IMR-90 (cell line): ENCODE results near the gene EIF2B4. TPM values are rescaled to one million over a fixed set of nuclear protein-coding genes. Genes with fewer than 3 reads are reported as not detected.

ENCODE experiments used
- ATAC-seq: fragments of 200-7000 bp; cut with Tn5 transposase; 2 replicates; pipeline ENCODE4 v1.9.1; 2020; ENCODE audit warnings: low read depth, mild to moderate bottlenecking, moderate library complexity
- BruUV-seq: library from RNA; stranded (reverse); fragments of 400-500 nt; replicated peaks from 2 replicates; lab custom pipeline; 2021; lab: Mats Ljungman, UMichigan
- CTCF ChIA-PET: fragments of 300-600 bp; formaldehyde crosslinking; extraction: SDS; loops from one replicate; lab custom pipeline; 2021; ENCODE audit warnings: antibody characterized with exemption; lab: Yijun Ruan, JAX
- POLR2A ChIA-PET: fragments of 300-600 bp; sonication (Branson Sonifier 250); formaldehyde crosslinking; loops from one replicate; lab custom pipeline; 2022; ENCODE audit warnings: antibody characterized with exemption; ENCODE audit not compliant: unreplicated experiment; lab: Charles Lee
- DNase-seq: peaks from one replicate; pipeline ENCODE4 v3.0.0; 2013
- H2AFZ ChIP-seq: replicated peaks from 2 replicates; pipeline ENCODE3; 2013; ENCODE audit warnings: low read length, mild to moderate bottlenecking; ENCODE audit not compliant: poor library complexity
- H2AK5ac ChIP-seq: 2 replicates; pipeline ENCODE4 v1.6.1; 2013; ENCODE audit warnings: low read depth, low read length, inconsistent platforms
- H2AK9ac ChIP-seq: replicated peaks from 2 replicates; pipeline ENCODE3; 2013; ENCODE audit warnings: mild to moderate bottlenecking, low read depth, low read length, moderate library complexity; ENCODE audit not compliant: poor library complexity
- H2BK120ac ChIP-seq: 2 replicates; pipeline ENCODE4 v1.6.1; 2013; ENCODE audit warnings: low read depth, low read length, inconsistent platforms
- H2BK15ac ChIP-seq: 3 replicates; pipeline ENCODE4 v1.6.1; 2013; ENCODE audit warnings: low read depth, low read length, inconsistent platforms
- H2BK20ac ChIP-seq: 2 replicates; pipeline ENCODE4 v1.6.1; 2013; ENCODE audit warnings: low read depth, mild to moderate bottlenecking, inconsistent platforms, low read length, moderate library complexity
- H2BK5ac ChIP-seq: 2 replicates; pipeline ENCODE4 v1.6.1; 2013; ENCODE audit warnings: mild to moderate bottlenecking, low read depth, low read length, inconsistent platforms; ENCODE audit not compliant: poor library complexity, severe bottlenecking
- H3K14ac ChIP-seq: replicated peaks from 2 replicates; pipeline ENCODE4 v1.6.1; 2013; ENCODE audit warnings: low read depth, low read length, inconsistent platforms
- H3K18ac ChIP-seq: 2 replicates; pipeline ENCODE4 v1.6.1; 2013; ENCODE audit warnings: low read depth, low read length, control low read depth
- H3K23ac ChIP-seq: 2 replicates; pipeline ENCODE4 v1.6.1; 2013; ENCODE audit warnings: low read depth, low read length, inconsistent platforms
- H3K27ac ChIP-seq: 2 replicates; pipeline ENCODE4 v1.5.1; 2013; ENCODE audit warnings: mild to moderate bottlenecking, control low read depth, low read length; ENCODE audit not compliant: insufficient read depth
- H3K27me3 ChIP-seq: 2 replicates; pipeline ENCODE4 v1.6.1; 2013; ENCODE audit warnings: low read length; ENCODE audit not compliant: control insufficient read depth, insufficient read depth
- H3K36me3 ChIP-seq: 2 replicates; pipeline ENCODE4 v1.6.1; 2013; ENCODE audit warnings: low read length, mixed read lengths; ENCODE audit not compliant: control insufficient read depth, insufficient read depth
- H3K4ac ChIP-seq: 2 replicates; pipeline ENCODE4 v1.6.1; 2013; ENCODE audit warnings: low read depth, low read length, inconsistent platforms
- H3K4me1 ChIP-seq: 2 replicates; pipeline ENCODE4 v1.6.1; 2013; ENCODE audit warnings: low read length, mixed read lengths; ENCODE audit not compliant: control insufficient read depth, insufficient read depth
- H3K4me2 ChIP-seq: 2 replicates; pipeline ENCODE4 v1.6.1; 2013; ENCODE audit warnings: low read depth, mild to moderate bottlenecking, control low read depth, low read length, moderate library complexity
- H3K4me3 ChIP-seq: 2 replicates; pipeline ENCODE4 v1.5.1; 2013; ENCODE audit warnings: low read depth, mild to moderate bottlenecking, control low read depth, low read length, moderate library complexity; ENCODE audit not compliant: insufficient read depth
- H3K56ac ChIP-seq: 2 replicates; pipeline ENCODE4 v1.6.1; 2013; ENCODE audit warnings: low read length, inconsistent platforms; ENCODE audit not compliant: insufficient read depth; ENCODE audit errors: extremely low read depth
- H3K79me1 ChIP-seq, 2 experiments: 2 replicates each; pipeline ENCODE4 v1.6.1; 2013; ENCODE audit warnings: low read length in 2 of 2, inconsistent platforms in 1 of 2, low read depth in 1 of 2
- H3K9ac ChIP-seq: 2 replicates; pipeline ENCODE4 v1.6.1; 2013; ENCODE audit warnings: low read depth, low read length, control low read depth
- H3K9me1 ChIP-seq: 2 replicates; pipeline ENCODE4 v1.6.1; 2013; ENCODE audit warnings: low read length, inconsistent platforms; ENCODE audit not compliant: insufficient read depth
- H3K9me3 ChIP-seq: 2 replicates; pipeline ENCODE4 v1.6.1; 2013; ENCODE audit warnings: low read length; ENCODE audit not compliant: control insufficient read depth, insufficient read depth
- H4K20me1 ChIP-seq: 2 replicates; pipeline ENCODE4 v1.6.1; 2013; ENCODE audit warnings: low read length, inconsistent platforms; ENCODE audit not compliant: insufficient read depth
- H4K5ac ChIP-seq: 2 replicates; pipeline ENCODE4 v1.6.1; 2013; ENCODE audit warnings: mild to moderate bottlenecking, low read depth, low read length, control low read depth
- H4K8ac ChIP-seq, 2 experiments: 2 replicates each; pipeline ENCODE4 v1.6.1; 2013; ENCODE audit warnings: low read depth in 2 of 2, low read length in 2 of 2, control low read depth in 1 of 2, inconsistent platforms in 1 of 2
- H4K91ac ChIP-seq: 2 replicates; pipeline ENCODE4 v1.6.1; 2013; ENCODE audit warnings: low read depth, low read length, inconsistent platforms; ENCODE audit not compliant: insufficient read depth
- BHLHE40 ChIP-seq: fragments of 150-350 bp; IDR thresholded peaks from 2 replicates; pipeline ENCODE4 v1.6.1; 2016; ENCODE audit warnings: mild to moderate bottlenecking, low read depth, low read length
- CEBPB ChIP-seq: IDR thresholded peaks from 2 replicates; pipeline ENCODE4 v1.6.1; 2012; ENCODE audit warnings: low read depth, low read length, improper control_type of control experiment
- CHD1 ChIP-seq: IDR thresholded peaks from 2 replicates; pipeline ENCODE4 v1.6.1; 2012; ENCODE audit warnings: low read depth, low read length, improper control_type of control experiment
- MAZ ChIP-seq: IDR thresholded peaks from 2 replicates; pipeline ENCODE4 v1.6.1; 2012; ENCODE audit warnings: low read depth, mild to moderate bottlenecking, low read length, improper control_type of control experiment, moderate library complexity, borderline replicate concordance
- MXI1 ChIP-seq: IDR thresholded peaks from 2 replicates; pipeline ENCODE4 v1.6.1; 2012; ENCODE audit warnings: low read depth, mild to moderate bottlenecking, low read length, moderate library complexity, borderline replicate concordance
- NFE2L2 ChIP-seq: fragments of 150-350 bp; IDR thresholded peaks from 2 replicates; pipeline ENCODE4 v1.6.1; 2016; ENCODE audit warnings: low read depth, mild to moderate bottlenecking, low read length
- POLR2A ChIP-seq: IDR thresholded peaks from 2 replicates; pipeline ENCODE4 v1.6.1; 2012; ENCODE audit warnings: mild to moderate bottlenecking, low read depth, low read length
- SMC3 ChIP-seq: fragments of 150-350 bp; IDR thresholded peaks from 2 replicates; pipeline ENCODE4 v1.6.1; 2016; ENCODE audit warnings: low read depth, mild to moderate bottlenecking, antibody characterized with exemption, low read length, moderate library complexity
- WGBS, 2 experiments: methylation state at CpG; one replicate each; pipeline versions ENCODE4 v1.1.5 to v1.1.7; 2013; ENCODE audit warnings: missing lambda C conversion rate in 2 of 2; ENCODE audit not compliant: insufficient read length in 1 of 2; ENCODE audit errors: extremely low coverage in 2 of 2; 5-methylcytosine and 5-hydroxymethylcytosine counted together
- dilution Hi-C: fragments of 300-500 bp; cut with HindIII; formaldehyde crosslinking; loops from one replicate; pipeline ENCODE4 v1.14.3; 2018; ENCODE audit warnings: low sequenced_read_pairs; ENCODE audit not compliant: unreplicated experiment
- in situ Hi-C: fragments of 300-500 bp; cut with MboI; formaldehyde crosslinking; loops from 3 replicates; pipeline ENCODE4 v1.14.3; 2019; ENCODE audit warnings: low sequenced_read_pairs, inconsistent platforms, mixed read lengths
- intact Hi-C: fragments of 100-400 bp; cut with micrococcal nuclease; formaldehyde crosslinking; loops from 2 replicates; pipeline ENCODE4 v1.10.0; 2022
- polyA plus RNA-seq, 3 experiments: library from polyadenylated mRNA; depleted of rRNA; stranded (reverse); fragments of >200 nt; gene quantifications; 2 replicates each; pipeline ENCODE4 v1.2.3, GENCODE V29; 2012; ENCODE audit warnings: low replicate concordance in 1 of 3
- total RNA-seq: library from RNA; depleted of rRNA; stranded (reverse); fragments of >200 nt; gene quantifications from 2 replicates; pipeline ENCODE4 v1.2.3, GENCODE V29; 2012
- TF ChIP-seq, protein P1 (sequence below): fragments of 150-350 bp; IDR thresholded peaks from 2 replicates; pipeline ENCODE4 v1.6.1; 2017; ENCODE audit warnings: mild to moderate bottlenecking, antibody characterized with exemption, low read length, low read depth

Gene EIF2B4
- total and polyA plus RNA-seq, 2 of the 4 experiments (the other 2 are of a cell fraction): 40.3 to 47.9 TPM

DNA sequence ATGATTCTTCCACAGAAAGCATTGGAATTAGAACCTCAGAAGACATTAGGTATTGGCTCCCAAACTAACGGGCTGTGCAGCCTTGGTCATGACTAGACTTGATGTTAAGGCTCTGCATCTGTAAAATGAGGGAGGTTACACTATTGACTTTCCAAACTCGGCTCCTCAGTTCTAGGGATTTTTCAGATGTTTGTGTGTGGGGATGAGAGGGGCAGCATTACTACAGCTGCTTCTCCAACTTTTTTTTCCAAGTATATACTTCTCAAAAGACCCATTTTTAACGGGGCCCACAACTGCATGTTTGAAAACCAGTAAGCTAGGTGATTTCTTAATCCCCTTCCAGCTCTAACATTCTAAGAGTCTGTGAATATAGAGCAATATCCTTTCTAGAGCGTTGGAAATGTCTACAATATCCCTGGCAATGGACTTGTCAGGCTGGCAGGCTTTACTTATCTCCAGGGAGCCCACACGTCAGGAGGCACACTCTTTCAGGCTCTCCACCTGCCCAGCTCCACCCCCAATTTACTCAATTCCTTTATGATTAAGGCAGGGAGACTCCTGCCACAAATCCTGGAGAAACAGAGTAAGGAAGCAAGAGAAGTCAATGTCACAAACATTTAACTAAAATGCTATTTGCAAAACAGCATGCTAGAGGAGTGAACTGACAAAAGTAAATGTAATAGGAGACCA lies 46.4 kb downstream of the EIF2B4 start (continued):
- no peak for TF ChIP-seq SMC3

DNA sequence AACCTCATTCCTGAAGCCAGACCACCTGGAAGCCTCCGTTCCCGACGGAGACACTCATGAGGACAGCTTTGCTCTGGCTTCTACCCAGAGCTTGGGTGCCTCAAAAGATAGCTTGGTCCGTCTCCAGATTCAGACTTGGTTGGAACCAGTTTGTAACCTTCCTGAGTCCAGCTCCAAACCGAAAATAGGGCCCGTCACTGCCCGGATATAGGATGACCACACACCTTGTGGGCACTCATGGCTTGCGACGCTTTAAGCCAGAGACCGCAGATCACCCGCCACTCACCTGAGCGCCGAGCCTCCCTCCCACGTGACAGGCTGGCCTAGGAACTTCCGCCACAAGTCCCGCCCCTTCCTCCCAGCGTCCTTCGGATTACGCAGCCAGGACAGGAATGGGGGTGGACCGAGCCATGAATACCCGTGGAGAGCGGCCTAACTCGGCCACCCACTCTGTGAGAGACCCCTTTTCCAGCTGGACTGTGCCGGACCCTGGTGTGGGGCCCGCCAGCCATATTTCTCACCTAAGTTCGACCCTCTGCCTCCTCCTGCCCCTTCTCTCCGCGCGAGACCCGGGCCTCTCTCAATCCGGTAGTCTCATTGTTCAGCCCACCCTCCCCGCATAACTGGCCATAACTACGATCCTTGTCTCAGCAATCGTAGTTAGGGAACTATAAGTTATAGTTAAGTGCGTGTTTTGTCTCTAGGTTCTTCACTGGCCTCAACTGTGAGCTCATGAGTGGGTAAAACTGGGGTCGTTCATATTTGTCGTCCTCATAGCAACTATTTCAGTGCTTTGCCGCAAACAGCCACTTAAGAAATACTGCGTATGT lies 47.2 kb downstream of the EIF2B4 start, which contains the start of gene MPV17:
Gene MPV17 (minus strand): TSS at position 332 of the 830 bp plus-strand sequence. CDS start 580 bp downstream, outside the sequence.
- H2AK5ac ChIP-seq: peak within 1 kb of the TSS; percentile 95
- no peaks in the 10 kb centered on the region for H4K20me1 ChIP-seq
- H3K27me3 ChIP-seq: no peaks in the 10 kb centered on the region
- H4K5ac ChIP-seq: peak within 1 kb of the TSS; percentile 91
- WGBS, 2 experiments: 0% methylated on average over 10 of the region's 39 CpGs; no CpG with 5 or more reads in 1 of the 2 experiments
- peaks cover 22 to 44% of the 10 kb centered on the region in 2 experiments; a peak in 3 of 4 replicates for H3K79me1 ChIP-seq
- CTCF ChIA-PET: no interaction called here
- H2BK120ac ChIP-seq: peak within 1 kb of the TSS; percentile 58
- in situ Hi-C loops (no loop called here), intact Hi-C loops (loop anchor here (5.0 kb wide), 1 partner anchor 34 kb away; the partner anchor contains the start of gene GTF3C2), dilution Hi-C loops (no loop called here)
- TF ChIP-seq NFE2L2 (no peak), MXI1 (peak; percentile 73; the same call in 1 of the 2 replicates), BHLHE40 (peak; percentile 91), CEBPB (peak; percentile 53; the same call in 1 of the 2 replicates), CHD1 (0 out of 2 replicates have a peak, but pooled peaks have one; percentile 79), POLR2A (peak; percentile 92), MAZ (no peak; the same call in 1 of the 2 replicates)
- TF ChIP-seq, protein P1, sequence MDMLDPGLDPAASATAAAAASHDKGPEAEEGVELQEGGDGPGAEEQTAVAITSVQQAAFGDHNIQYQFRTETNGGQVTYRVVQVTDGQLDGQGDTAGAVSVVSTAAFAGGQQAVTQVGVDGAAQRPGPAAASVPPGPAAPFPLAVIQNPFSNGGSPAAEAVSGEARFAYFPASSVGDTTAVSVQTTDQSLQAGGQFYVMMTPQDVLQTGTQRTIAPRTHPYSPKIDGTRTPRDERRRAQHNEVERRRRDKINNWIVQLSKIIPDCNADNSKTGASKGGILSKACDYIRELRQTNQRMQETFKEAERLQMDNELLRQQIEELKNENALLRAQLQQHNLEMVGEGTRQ: peak; percentile 97
- peaks cover 11% of the 10 kb centered on the region; the same call in 1 of the 2 replicates for H3K9me1 ChIP-seq
- peak within 1 kb of the TSS; percentile 97 for H3K56ac ChIP-seq
- peaks cover 7% of the 10 kb centered on the region for H3K4me1 ChIP-seq
- DNase-seq (peak; percentile 91), ATAC-seq (peak; percentile 80)
- peak within 1 kb of the TSS; percentile 92 for H2AFZ ChIP-seq
- peak within 1 kb of the TSS; percentile 93 to 99 for H4K8ac ChIP-seq
- POLR2A ChIA-PET: no interaction called here
- H3K9ac ChIP-seq: peak within 1 kb of the TSS; percentile 97
- peak within 1 kb of the TSS; percentile 60 for H3K18ac ChIP-seq
- peak within 1 kb of the TSS; percentile 98 for H2AK9ac ChIP-seq
- peak within 1 kb of the TSS; percentile 89 for H4K91ac ChIP-seq
- TSS peak; percentile 98 for BruUV-seq
- H3K9me3 ChIP-seq: no peaks in the 10 kb centered on the region
- peak within 1 kb of the TSS; percentile 97 for H3K4ac ChIP-seq
- H3K27ac ChIP-seq: peak within 1 kb of the TSS; percentile 97
- H3K14ac ChIP-seq: peak within 1 kb of the TSS; percentile 99
- H2BK15ac ChIP-seq: peak within 1 kb of the TSS; percentile 57; the same call in 2 of the 3 replicates
- H2BK5ac ChIP-seq: peak within 1 kb of the TSS; percentile 88
- H3K36me3 ChIP-seq: peaks cover 14% of the 10 kb centered on the region
- H3K23ac ChIP-seq: peak within 1 kb of the TSS; percentile 97
- H3K4me2 ChIP-seq: peak within 1 kb of the TSS; percentile 95
- H3K4me3 ChIP-seq: peak within 1 kb of the TSS; percentile 63
- H2BK20ac ChIP-seq: peak within 1 kb of the TSS; percentile 56; the same call in 1 of the 2 replicates
